DMS153 treated with DMSO at 0.1 percent for 48 hours (cell line): ENCODE measurements around the gene CDON.

Experiments
- DNase-seq: peaks from one replicate; lab custom pipeline; 2025; ENCODE audit not compliant: unreplicated experiment; lab: John Stamatoyannopoulos, UW

CDON gene

DNA sequence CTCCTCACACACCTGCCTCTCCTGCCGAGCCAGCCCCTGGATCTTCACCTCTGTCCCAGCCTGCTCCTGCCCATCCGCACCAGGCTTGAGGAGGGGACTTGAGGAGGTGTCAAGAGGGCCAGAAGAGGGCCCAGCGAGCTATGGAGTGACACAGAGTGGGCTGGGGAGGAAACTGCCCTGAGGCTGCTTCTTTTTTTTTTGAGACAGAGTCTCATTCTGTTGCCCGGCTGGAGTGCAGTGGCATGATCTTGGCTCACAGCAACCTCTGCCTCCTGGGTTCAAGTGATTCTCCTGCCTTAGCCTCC, 21.9 kb upstream of the CDON start:
- no peak for DNase-seq

DNA sequence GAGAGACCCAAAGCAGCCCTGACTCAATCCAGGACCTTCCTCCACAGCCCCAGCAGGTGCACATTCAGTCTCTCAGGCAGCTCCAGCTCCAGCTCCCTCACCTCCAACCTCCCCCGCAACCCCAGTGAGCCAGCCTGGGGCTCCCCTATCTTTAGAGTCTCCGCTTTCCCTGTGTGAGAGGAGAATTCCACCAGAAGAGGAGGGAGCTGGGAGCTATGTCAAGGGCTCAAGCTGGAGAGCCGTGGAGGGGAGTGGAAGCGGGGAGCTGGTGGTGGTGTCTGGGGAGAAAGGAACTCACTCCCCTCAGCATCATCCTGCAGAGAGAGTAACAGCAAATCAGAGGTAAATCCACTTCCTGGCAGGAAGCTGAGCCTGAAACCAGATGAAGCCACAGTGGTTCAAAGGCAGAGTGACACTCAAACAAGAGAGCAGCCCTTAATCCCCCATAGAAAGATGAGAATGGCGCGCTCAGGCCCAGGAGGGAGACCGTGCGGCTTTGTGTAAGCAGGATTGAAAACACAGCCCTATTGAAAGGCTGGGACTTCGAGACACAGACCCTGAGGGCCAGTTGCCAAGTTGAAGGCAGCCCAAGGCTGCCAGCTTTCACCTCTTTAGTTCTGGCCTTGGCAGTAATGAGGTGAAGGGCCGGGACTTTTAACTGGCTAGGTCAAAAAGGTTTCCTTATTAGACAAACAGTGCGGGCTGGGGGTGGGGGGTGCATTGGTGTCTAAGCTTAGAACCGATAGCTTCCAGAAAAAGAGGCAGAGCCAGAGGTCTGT, 21.4 kb upstream of the CDON start:
- DNase-seq, result peak; percentile 68

DNA sequence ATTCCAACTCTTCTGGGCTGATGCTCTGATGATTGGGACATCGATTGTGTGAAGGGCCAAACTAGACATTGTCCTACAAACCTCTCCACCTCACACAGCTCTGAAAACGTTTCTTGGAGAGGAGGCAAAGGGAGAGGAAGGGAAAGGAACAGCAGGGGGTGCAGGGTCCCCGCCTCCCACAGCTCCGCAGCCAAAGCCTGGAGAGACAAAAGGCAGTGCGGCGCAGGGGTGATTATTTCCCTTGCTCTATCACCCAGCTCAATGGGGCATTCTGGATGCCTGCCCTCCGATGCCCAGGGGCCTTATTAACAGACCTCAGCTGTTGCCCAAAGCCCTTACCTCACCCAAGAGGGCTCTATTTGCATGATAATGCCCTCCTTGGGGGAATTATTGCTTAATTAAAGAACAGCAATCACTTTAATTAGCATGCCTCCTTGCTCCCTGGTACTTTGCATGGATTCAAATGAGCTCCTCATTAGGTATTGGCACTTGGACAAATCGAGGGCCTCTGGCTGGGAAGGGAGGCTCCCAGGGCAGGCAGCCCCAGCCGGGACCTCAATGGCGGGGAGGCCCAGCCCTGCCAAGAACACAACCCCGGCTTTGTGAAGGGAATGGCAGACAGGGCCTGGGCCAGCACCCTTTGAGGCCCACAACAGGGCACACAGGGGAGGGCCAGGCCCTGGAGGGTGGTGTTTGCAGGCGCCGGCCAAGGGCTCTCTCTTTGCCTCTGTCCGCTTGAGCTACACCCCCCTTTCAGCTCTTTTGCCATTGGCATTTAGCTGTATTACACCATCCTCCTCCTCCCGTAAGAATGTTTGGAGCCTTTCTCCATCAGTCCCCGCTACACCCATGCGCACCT, 19.8 kb upstream of the CDON start:
- no peak for DNase-seq

DNA sequence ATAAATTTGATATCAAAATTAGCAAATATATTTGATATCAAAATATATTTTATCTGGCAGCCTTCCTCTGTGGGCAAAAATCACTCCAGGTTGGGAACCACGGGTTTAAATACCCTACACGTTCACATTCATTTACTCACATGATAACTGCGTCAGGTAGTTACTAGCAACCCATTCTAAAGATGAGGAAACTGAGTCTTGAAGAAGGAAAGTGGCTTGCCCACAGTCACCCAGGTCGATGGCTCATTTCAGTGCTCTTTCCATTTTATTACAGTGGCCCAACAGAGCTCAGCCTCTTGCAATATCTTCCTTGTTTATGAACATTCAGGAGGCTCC, 19.2 kb upstream of the CDON start:
- DNase-seq, result no peak

DNA sequence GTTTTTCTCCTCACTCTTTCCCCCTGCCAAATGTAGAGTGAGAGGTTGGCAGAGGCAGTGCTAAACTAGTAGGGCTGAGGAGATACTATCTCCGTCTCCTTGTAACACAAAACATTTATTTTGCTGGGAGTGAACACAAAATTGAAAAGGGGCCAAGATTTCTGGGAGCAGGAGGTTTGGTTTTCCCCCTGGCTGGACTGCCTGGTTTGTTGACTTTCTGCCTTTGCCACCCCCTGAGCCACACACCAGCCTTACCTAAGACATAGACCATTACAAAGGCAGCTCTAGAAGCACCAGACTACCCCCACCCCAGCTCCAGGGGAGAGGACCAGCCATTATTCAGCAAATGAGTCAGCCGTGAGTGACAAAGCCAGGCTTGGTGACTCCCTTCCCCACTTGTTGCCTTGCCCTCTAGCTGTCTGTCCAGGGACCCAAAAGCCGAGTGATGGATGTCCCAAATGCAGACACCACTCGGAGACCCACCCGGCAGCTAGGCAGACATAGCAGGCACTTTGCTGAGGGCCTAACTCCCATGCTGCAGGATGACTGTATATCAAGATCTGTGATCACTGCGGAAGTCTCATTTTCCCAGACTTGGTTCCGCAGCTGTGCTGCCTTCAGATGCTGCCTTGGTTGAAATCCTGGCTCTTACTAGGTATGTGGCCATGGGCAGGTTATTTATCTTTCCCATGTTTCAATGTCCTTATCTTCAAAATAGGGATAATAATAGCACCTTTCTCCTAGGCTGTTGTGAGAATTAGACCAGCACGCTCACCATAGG, 17.7 kb upstream of the CDON start:
- peak; percentile 77 for DNase-seq

DNA sequence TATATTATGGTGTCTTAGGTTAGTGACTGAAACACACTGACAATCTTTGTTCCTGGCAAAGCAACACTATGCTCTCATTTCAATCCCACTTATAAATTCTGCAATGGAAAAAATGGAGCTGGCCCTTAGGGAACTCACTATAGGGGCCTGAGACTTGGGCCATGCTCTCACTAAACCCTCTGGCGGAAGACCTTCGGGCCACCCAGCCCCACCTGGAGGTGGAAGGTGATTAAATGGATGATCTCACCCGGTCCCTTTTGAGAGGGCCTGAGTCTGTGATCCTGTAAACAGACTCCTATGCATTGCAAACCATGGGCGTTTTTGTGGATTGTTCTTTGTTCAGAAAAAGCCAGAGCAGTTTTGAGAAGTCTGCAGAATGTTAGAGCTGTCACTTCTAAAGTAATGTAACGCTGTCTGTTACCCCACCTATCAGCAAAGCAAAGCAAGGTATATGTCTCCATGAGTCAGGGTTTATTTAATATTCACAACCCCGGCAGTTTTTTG, 17.0 kb upstream of the CDON start:
- DNase-seq, result peak; percentile 83

DNA sequence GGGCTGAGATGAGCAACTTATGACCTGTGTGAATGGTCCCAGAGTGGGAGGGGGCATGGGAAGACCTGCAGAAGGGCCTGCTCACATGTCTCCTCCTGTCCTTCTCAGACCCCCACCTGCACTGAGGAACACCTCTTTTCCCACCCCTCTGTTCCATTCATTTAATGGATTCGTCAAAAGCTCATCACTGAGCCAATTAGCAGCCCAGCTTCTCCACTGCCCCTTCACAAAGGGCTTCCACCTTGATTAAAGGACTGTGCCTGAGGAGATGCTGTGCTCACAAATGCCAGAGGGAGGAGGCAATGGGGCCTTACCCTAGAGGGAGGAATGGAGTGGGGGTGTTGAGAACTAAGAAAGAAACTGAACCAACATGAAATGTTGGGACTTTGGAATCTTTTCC, 14.0 kb upstream of the CDON start:
- no peak for DNase-seq

DNA sequence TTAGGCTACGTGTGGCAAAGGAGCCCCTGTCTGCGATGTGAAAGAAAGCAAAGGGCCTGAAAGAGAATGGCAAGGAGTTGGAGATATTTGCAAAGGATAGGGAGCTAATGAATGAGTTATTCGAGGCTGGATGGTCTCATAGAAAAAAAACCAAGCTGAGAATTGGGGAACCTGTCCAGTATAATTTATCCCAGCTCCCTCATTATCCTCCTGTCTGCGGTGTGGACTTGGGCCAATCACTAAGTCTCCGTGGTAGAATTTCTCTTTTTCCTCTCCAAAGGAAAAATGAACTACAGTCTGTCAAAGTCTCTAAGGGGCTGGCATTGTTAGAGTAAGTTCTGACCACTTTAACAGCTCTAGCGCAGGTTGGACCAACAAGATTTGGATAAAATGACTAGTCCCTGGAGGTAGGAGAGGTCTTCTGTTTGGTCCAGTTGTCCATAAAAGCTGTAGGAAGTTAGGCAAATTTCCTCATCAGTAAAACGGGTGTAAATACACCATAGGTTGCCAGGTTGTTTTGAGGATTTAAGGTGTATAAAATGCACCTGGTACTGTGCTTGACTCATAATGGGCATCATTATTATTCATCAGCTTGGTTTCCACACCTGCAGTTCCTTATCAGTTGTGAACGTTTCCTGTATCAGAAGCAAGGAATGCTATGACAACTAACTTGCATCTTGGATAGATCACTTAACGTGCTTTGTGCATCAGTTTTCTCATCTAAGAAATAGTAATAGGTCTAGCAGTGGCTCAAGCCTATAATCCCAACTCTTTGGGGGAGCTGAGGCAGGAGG, 10.3 kb upstream of the CDON start:
- no peak for DNase-seq

DNA sequence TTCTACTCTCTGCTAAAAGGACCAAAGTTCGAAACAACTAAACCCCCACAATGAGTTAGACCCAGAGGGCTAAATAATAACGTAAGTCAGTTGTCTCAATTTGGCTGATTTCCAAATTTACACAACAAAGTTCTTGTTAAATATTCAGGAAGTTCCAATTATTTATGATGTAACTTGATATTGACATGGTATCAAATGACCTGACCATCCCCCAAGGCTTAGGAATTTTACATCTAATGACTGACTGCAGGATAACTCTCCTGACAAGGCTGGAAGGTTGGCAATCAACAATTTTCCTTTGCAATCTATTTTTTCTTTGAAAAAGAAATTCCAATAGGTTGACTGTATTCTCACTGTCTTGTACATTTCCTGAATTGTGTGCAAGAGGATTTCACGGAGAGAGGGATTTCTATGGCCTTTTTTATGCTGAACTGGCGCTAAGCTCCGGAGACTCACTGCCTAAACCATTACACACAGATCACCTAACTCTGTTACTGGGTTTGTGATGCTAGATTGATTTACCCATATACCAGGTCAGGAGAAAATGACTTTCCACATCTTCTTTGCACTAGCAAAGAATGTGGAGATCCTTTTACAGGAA, 9.6 kb upstream of the CDON start:
- DNase-seq, result peak; percentile 56

DNA sequence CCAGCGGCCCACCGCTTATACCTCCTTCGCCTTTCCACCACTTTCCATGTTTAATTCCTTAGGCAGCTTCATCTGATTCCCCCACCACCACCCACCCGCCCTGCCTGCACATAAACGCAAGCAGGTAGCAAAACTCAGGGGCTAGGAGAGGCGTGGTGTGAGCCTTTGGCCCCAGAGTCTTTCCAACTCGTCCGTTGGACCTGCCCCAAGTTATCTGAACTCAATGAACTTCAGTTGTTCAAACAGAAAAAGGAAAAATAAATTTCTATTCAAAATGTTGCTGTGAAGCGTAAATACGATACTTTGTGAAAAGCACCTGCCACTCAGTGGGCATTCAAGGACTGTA, 814 bp upstream of the CDON start:
- DNase-seq, result no peak

DNA sequence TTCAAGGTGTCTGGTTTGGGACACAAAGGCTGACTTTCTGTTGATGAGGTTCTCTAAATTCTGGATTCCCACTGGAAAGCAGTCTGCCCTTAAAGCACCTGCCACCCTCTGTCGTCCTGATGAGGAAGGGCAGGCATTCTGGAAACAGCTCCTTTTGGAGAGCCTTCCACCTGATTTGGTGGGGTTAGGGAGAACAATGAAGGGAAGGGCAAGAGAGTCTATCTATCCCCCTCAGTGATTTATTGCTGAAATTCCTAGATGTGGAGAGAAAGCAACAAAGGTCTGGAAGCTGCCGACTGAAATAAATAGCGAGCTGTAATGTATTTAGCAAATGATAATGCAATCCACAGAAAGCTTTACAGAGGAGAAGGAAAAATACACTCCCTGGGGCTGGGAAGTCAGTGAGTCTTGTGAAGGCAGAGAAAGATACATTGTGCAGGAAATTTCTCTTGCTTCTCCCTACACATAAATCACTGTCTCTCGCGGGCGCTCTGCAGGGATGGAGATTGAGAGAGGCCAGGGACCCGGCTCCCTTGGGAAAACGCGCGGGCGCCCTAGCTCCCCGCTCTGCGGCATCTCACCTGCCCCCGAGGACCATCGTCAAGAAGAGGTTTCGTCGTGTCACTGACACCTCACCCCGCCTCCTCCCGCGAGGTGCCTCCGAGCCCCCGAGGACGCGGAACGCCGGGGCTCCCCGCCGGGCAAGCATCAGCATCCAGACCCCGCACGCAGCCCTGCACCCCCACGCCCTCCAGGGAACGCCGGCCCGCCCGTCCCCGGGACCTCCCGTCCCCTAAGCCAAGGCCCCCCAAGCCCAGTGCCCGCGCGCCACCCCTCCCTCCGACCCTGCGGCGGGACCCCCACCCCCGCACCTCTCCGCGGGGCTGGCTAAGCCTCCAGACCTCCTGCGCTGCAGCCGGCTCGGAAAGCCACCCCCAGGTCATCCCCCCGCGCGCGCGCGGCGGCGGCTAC, 673 bp downstream of the CDON start:
- peak; percentile 35 for DNase-seq

DNA sequence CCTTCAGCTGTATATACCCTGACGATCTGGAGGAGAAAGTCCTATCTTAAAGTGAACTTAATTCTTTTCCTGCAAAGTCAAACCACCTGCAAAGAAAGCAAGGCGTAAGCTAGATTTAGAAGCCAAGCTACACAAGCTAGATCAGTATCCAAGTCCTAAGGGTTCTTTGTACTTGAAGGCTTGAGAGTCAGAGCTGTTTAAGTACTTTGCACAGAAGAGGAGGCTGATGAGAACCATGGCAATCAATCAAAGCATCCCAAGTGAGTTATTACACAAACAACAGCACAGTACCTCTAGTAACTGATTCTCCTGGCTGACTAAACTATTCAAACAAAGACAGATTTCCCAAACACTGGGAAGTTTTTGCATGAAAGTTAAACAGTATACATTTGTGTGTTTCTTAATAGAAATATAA, 1.9 kb downstream of the CDON start:
- DNase-seq, result no peak

DNA sequence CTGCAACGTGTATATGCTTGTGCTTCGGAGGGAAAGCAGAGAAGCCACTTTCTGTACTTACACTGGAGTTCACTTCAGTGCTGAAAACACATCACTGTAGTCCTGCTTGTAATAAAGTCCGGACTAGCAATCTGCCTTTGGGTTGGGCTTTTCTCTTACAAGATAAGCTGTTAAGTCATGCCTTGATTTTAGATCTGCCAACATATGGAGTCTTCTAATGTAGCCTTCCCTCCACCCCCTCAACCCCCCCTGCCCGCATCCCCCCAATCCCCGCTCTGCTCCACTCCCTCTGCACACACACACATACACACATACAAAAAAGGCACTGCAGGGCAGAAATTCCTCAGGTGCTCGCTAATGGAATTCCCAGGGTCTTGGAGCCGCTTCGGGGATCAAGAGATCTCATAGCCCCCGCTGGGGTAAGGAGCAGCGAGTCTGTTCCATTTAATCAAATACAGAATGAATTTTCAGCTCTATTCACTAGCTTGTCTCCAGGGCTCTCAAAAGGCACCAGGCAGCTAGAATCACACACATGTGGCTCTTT, 3.4 kb downstream of the CDON start:
- no peak for DNase-seq

DNA sequence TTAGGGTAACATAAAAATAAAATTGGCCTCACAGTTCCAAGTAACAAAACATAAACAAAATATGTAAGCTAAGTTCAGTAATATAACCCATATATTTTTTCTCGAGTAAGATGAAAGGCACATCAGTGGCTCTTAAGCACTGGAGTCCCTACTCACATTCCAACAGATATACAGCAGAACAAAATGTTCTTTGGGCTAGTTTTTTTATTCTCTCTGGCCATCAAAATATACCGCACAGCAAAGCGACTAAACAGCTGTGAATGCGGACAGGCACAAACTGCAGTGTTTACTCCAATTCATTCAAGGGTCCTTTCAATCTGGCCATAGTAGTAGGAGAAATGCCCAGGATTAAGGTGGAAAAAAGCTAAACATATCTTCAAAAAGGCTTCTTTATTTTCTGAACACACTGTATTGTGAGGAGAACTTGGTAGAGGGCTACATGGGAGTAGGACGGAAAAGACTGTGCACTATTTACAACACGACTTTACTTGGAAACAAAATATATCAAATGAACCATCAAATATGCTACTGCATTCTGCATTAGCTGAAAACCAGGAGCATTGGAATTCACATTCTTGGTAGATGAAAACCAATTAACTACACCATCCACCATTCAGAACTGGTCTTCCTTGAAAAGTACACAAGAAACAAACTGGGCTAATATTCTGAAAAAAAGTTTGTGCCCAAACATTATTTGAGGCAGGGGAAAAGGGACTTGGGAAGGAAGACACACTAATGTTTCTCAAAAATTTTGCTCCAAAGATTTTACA, 4.4 kb downstream of the CDON start:
- DNase-seq, result no peak

DNA sequence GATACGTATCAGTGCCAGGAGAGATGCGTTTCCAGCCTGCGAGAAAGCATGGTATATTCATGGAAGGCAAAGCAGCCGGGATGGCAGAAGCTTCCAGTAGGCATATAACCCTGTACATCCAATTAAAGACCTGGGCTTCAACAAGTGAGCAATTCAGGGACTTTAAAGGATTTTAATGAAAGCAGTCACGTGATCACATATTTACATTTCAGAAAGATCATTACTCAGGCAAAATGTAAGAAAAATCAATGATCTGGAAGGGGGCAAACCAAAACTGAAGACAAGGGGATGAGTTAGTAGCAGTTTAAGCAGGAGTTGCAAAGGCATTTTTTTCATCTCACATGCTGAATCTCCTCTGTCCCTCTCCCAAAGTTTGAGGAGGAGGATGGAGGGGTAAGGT, 7.8 kb downstream of the CDON start:
- DNase-seq, result no peak

DNA sequence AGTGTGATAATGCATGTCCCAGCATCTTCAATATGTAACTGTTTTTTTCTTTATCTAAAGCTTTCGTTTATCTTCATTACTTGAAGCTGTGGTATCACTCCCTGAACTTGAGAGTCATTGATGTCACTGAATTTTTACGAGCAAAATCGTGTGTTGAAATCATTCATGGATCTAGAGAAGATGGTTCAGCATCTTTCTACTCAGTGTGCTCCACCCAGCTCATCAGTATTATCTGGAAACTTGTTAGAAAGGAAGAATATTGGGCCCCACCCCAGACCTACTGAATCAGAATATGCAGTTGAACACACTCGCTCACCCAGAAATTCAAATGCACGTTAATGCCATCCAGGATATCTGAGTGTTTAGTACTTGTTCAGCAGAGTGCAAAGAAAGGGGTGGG, 8.3 kb downstream of the CDON start:
- no peak for DNase-seq

DNA sequence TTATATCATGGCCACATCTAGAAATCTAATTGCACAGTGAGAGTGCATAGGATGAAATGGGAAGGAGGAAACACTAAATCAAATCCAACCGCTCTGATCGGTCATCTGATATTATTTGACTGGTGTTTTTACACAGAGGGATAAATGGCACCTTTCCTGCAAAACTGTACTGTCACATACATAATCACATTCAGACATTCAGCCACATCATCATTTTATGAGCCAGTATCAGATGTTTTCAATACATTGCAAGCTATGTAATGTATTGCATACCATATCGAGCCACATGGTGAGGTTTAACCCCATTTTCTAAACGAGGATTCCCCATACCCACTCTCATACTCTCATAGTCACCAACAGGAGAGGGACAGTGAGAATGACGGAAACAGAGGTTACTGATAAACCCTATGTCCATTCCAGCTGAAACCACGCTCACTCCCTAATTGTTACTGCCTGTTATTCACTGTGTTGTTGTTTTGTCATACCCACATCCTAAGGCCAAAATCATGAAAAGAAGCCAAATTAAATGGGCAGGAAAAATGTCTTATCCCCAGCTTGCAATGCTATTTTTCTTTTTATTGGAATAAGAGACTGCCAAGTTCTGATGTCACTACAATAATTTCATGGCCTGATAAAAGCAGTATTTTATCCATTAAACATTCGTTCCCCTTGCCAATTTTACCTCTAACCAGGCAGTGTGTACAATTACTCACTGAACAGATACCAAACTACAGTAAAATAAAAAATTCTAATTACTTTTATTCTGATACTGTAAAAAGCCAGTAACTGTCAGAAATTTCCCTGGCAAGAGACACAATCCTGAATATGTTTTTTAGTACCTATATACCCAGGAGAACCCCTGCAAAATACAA, 9.0 kb downstream of the CDON start:
- DNase-seq, result no peak

DNA sequence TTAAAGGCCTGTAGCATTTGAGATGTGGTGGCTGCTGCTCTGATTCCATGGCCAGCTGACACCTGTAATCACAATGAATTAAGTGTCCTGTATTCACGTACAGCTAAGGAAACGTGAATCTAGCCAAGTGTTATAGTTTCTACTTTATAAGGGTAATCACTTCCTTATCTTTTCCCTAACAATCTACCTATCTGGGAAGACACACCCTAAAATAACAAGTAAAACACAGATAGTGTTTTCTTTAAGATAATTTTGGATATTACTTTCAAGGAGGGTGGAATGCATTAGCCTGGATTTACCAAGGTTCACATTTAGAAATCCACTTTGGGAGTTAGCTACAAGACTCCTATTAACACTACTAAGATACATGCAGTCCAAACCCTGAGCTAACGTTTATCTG, 11.5 kb downstream of the CDON start:
- DNase-seq, result no peak
